ENCODE results near the gene RNF17. TPM values are rescaled to one million over a fixed set of nuclear protein-coding genes. Genes with fewer than 3 reads are reported as not detected.

The RNF17 gene
- total and polyA plus RNA-seq, 2 donors (not counting 3 experiments of a cell fraction or from before 2014, with no cell fraction given), result 0.30 TPM; not detected in 1

DNA sequence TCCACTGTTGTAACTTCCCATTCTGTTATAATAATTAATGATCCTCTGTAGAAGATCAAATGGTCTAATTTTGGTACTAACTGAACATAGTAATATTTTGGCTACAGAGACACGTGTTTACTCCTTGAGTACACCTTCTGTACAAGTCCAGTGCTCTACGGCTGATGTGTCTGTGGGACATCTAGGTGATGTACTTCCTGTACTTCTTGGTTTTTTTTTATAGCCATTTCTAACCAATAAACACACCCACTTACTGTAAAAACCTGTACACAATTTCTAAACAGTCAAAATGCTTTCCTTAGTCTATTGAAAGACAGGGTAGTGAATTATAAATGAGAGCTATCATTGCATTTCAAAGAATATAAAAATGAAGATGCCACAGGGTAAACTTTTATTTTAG, 118.7 kb downstream of the RNF17 start:
- DNase-seq (ENCODE audit: low read depth, low spot score) (no peak), FAIRE-seq (no peak)
- Histone ChIP-seq H3K9me1 (replicated peaks; ENCODE audit: control insufficient read depth, extremely low read depth, insufficient read depth, low read length) (no peaks in the 10 kb centered on the region), H3K4me2 (ENCODE audit: insufficient read depth, low read length) (no peak overlapping the region), H3K9me3 (replicated peaks; ENCODE audit: control insufficient read depth, insufficient read depth, low read length) (no peaks in the 10 kb centered on the region), H4K20me1 (replicated peaks; ENCODE audit: control insufficient read depth, extremely low read depth, insufficient read depth, low read length) (no peaks in the 10 kb centered on the region), H3K36me3 (ENCODE audit: control insufficient read depth in 2 of 2, extremely low read depth in 1 of 2, insufficient read depth in 2 of 2, low read length in 2 of 2) (peaks cover 0 to 8% of the 10 kb centered on the region in 2 experiments), H3K4me3 (replicated peaks in 1 of 3; ENCODE audit: insufficient read depth in 1 of 3, low read depth in 1 of 3, low read length in 3 of 3) (no peak overlapping the region), H3K27ac (ENCODE audit: insufficient read depth, low read depth, low read length) (no peak overlapping the region), H3K27me3 (ENCODE audit: control insufficient read depth in 2 of 2, insufficient read depth in 2 of 2, low read length in 2 of 2) (no peaks in the 10 kb centered on the region), H2AFZ (ENCODE audit: low read depth, low read length) (no peak overlapping the region), H3K79me2 (ENCODE audit: control insufficient read depth, insufficient read depth, low read length) (no peaks in the 10 kb centered on the region), H3K9ac (replicated peaks; ENCODE audit: extremely low read depth, insufficient read depth, low read length) (no peak overlapping the region), H3K4me1 (ENCODE audit: control insufficient read depth, extremely low read depth, insufficient read depth, low read length) (no peaks in the 10 kb centered on the region)
- no TSS peak for BruUV-seq (replicated peaks)
- CTCF ChIA-PET, result no interaction called here
- intact Hi-C loops (cut with micrococcal nuclease) (no loop called here), dilution Hi-C loops (cut with MboI; ENCODE audit: extremely low pct_ligation_motif_present, low sequenced_read_pairs) (no loop called here)
- POLR2A ChIA-PET, result no interaction called here
- TF ChIP-seq EZH2 (IDR thresholded peaks at IDR 0.05; ENCODE audit: borderline replicate concordance, low read depth, low read length, severe bottlenecking) (no peak), JUN (IDR thresholded peaks at IDR 0.05; ENCODE audit: borderline replicate concordance, insufficient read depth, insufficient read length, low read depth) (no peak), CTCF (IDR thresholded peaks at IDR 0.05; ENCODE audit: extremely low read depth in 1 of 2, insufficient read depth in 1 of 2, low read depth in 1 of 2, low read length in 2 of 2) (no peak), GATA2 (IDR thresholded peaks at IDR 0.05; ENCODE audit: insufficient read depth, insufficient read length, low read depth, low read length) (no peak), POLR2A (IDR thresholded peaks at IDR 0.05; ENCODE audit: low read depth, low read length) (no peak), MYC (IDR thresholded peaks at IDR 0.05; ENCODE audit: low read depth, low read length) (no peak), FOS (IDR thresholded peaks at IDR 0.05; ENCODE audit: borderline replicate concordance, insufficient read depth, low read length) (no peak), POLR2AphosphoS5 (IDR thresholded peaks at IDR 0.05; ENCODE audit: insufficient read depth, low read depth, low read length) (no peak)
- TF ChIP-seq, protein P1, sequence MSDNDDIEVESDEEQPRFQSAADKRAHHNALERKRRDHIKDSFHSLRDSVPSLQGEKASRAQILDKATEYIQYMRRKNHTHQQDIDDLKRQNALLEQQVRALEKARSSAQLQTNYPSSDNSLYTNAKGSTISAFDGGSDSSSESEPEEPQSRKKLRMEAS (IDR thresholded peaks at IDR 0.05; ENCODE audit: insufficient read depth, insufficient read length), result no peak

Measured in endothelial cell of umbilical vein (primary cell).